Osteoblast (primary cell): ENCODE data around the gene HSCB. TPM values are rescaled to one million over a fixed set of nuclear protein-coding genes. Genes with fewer than 3 reads are reported as not detected.
"Not testable (repeated sequence)": the region's sequence is repeated elsewhere in the genome, so short reads cannot be mapped to it uniquely, and the experiment has no call there.

Experiments used
- DNase-seq: peaks from one replicate; pipeline ENCODE4 v3.0.0; 2011; ENCODE audit warnings: low spot score, mixed read lengths; ENCODE audit not compliant: insufficient read length; ENCODE audit errors: missing footprints
- H2AFZ ChIP-seq: 2 replicates; pipeline ENCODE4 v1.6.0; 2011; ENCODE audit warnings: mild to moderate bottlenecking, low read length
- H3K27ac ChIP-seq: 2 replicates; pipeline ENCODE4 v1.5.1; 2011; ENCODE audit warnings: mild to moderate bottlenecking, low read depth, low read length, moderate library complexity
- H3K27me3 ChIP-seq: 2 replicates; pipeline ENCODE4 v1.6.0; 2012; ENCODE audit warnings: mild to moderate bottlenecking, control low read depth, inconsistent platforms, low read length, moderate library complexity; ENCODE audit not compliant: insufficient read depth
- H3K36me3 ChIP-seq: 2 replicates; pipeline ENCODE4 v1.5.1; 2011; ENCODE audit warnings: mild to moderate bottlenecking, low read length, control low read depth, moderate library complexity; ENCODE audit not compliant: insufficient read depth
- H3K4me1 ChIP-seq: 2 replicates; pipeline ENCODE4 v1.5.1; 2011; ENCODE audit warnings: mild to moderate bottlenecking, low read length, control low read depth, moderate library complexity; ENCODE audit not compliant: insufficient read depth
- H3K4me2 ChIP-seq: 2 replicates; pipeline ENCODE4 v1.6.0; 2011; ENCODE audit warnings: mild to moderate bottlenecking, low read length; ENCODE audit not compliant: insufficient read depth
- H3K4me3 ChIP-seq: fragments of 200-600 bp; sonication (generic); 3 replicates; pipeline ENCODE4 v1.5.1; 2012; ENCODE audit warnings: mild to moderate bottlenecking, low read length, inconsistent platforms; ENCODE audit not compliant: insufficient read depth
- H3K79me2 ChIP-seq: 2 replicates; pipeline ENCODE4 v1.6.0; 2012; ENCODE audit warnings: mild to moderate bottlenecking, low read length, control low read depth, inconsistent platforms; ENCODE audit not compliant: insufficient read depth
- H3K9me3 ChIP-seq: 2 replicates; pipeline ENCODE4 v1.5.1; 2011; ENCODE audit warnings: low read depth, low read length, control low read depth
- H4K20me1 ChIP-seq: 2 replicates; pipeline ENCODE4 v1.6.0; 2012; ENCODE audit warnings: mild to moderate bottlenecking, low read length, control low read depth; ENCODE audit not compliant: insufficient read depth
- total RNA-seq: library from RNA; depleted of rRNA; stranded (reverse); fragments of >200 nt; gene quantifications from 2 replicates; pipeline ENCODE4 v1.2.3, GENCODE V29; 2012
- TF ChIP-seq, protein P1 (sequence below): IDR thresholded peaks from 2 replicates; pipeline ENCODE4 v1.5.1; 2011; ENCODE audit warnings: mild to moderate bottlenecking, low read depth, low read length, moderate library complexity; ENCODE audit errors: extremely low read depth

HSCB gene
- total RNA-seq, 1 donor, result 13.0 TPM

DNA sequence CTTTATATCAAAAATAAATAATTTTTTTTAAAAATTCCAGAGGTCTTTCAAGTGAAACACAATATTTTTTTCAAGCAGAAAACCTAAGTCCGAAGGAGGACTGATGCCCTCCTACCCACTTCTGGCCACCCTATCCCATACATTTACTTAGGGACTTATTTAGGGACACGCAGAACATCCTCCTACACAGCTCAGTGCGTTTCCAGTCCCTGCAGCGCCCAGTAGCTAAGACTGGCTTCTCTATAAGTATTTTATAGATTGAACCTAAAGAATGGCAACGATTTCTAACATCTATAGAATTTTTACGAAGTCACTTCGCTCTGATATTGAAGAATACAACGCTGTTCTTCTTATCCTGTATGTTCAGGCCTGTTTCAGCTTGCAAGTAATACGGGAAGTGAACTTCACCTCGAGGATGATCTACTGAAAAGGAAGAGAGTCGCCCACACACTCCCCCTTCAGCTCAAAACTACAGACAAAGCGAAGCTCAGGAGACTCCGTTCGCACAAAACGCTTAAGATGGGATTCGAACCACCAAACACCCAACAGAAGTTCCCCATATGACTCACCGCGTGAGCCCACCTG, 547 bp upstream of the HSCB start:
- Histone ChIP-seq H3K27ac (peak overlapping the region; percentile 97), H3K4me1 (peaks cover 18% of the 10 kb centered on the region)
- TF ChIP-seq, protein P1, sequence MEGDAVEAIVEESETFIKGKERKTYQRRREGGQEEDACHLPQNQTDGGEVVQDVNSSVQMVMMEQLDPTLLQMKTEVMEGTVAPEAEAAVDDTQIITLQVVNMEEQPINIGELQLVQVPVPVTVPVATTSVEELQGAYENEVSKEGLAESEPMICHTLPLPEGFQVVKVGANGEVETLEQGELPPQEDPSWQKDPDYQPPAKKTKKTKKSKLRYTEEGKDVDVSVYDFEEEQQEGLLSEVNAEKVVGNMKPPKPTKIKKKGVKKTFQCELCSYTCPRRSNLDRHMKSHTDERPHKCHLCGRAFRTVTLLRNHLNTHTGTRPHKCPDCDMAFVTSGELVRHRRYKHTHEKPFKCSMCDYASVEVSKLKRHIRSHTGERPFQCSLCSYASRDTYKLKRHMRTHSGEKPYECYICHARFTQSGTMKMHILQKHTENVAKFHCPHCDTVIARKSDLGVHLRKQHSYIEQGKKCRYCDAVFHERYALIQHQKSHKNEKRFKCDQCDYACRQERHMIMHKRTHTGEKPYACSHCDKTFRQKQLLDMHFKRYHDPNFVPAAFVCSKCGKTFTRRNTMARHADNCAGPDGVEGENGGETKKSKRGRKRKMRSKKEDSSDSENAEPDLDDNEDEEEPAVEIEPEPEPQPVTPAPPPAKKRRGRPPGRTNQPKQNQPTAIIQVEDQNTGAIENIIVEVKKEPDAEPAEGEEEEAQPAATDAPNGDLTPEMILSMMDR, result no peak

DNA sequence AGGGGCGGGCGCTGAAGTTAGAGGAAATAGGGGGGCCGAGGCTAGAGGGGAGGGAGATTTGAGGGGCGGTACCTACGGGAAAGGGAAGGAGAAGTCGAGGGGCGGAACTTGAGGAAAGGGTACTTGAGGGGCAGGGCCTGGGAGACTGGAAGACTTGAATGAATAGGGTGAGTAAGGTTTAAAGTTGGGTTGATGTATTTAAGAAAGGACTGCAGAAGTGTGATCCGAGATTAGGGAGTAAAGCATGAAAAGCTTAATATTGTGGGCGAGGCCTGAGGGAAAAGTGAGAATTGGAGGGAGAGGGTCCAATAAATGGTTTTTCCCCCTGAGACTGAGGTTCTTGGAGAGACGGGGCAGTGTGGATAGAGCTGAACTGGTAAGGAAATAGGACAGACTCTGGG, 723 bp downstream of the HSCB start:
- no peaks in the 10 kb centered on the region for H3K9me3 ChIP-seq
- peak; percentile 84 for DNase-seq
- TF ChIP-seq, protein P1, result no peak
- H3K4me1 ChIP-seq, result peaks cover 18% of the 10 kb centered on the region
- peak overlapping the region; percentile 99 for H2AFZ ChIP-seq
- H3K79me2 ChIP-seq, result peaks cover 36% of the 10 kb centered on the region
- peak overlapping the region; percentile 86 for H3K4me2 ChIP-seq
- peaks cover 35% of the 10 kb centered on the region for H3K36me3 ChIP-seq
- H3K4me3 ChIP-seq, result peak overlapping the region; percentile 99
- H3K27ac ChIP-seq, result peak overlapping the region; percentile 97
- no peaks in the 10 kb centered on the region for H4K20me1 ChIP-seq
- no peaks in the 10 kb centered on the region for H3K27me3 ChIP-seq

More for the DNA sequence above, 547 bp upstream of the HSCB start:
- Histone ChIP-seq H3K9me3 (no peaks in the 10 kb centered on the region), H3K36me3 (peaks cover 22% of the 10 kb centered on the region), H2AFZ (peak overlapping the region; percentile 99), H3K27me3 (no peaks in the 10 kb centered on the region), H3K79me2 (peaks cover 43% of the 10 kb centered on the region), H4K20me1 (no peaks in the 10 kb centered on the region), H3K4me2 (peak overlapping the region; percentile 86), H3K4me3 (peak overlapping the region; percentile 99)
- peak; percentile 39 for DNase-seq

DNA sequence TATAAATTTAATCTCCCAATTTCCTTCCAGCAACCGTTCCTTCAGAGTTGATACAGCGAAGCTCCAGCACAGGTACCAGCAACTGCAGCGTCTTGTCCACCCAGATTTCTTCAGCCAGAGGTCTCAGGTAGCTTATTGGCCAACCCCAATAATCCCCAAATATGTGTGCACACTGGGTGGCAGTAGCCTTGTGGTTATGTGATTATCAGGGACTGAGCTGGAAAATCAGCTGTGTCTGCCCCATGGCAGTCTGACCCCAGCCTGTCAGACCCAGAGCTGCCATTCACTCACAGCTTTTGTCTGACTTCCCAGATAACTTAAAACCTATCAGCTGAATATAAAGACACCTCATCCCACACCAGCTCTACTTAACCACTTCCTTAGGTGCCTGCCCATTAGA, 2.0 kb downstream of the HSCB start:
- Histone ChIP-seq H3K4me3 (no peak overlapping the region), H3K27ac (peak overlapping the region; percentile 97), H4K20me1 (no peaks in the 10 kb centered on the region), H3K27me3 (no peaks in the 10 kb centered on the region), H3K36me3 (peaks cover 40% of the 10 kb centered on the region), H2AFZ (no peak overlapping the region), H3K9me3 (no peaks in the 10 kb centered on the region), H3K4me2 (no peak overlapping the region), H3K79me2 (peaks cover 27% of the 10 kb centered on the region), H3K4me1 (peaks cover 14% of the 10 kb centered on the region)
- TF ChIP-seq, protein P1, result no peak
- no peak for DNase-seq

DNA sequence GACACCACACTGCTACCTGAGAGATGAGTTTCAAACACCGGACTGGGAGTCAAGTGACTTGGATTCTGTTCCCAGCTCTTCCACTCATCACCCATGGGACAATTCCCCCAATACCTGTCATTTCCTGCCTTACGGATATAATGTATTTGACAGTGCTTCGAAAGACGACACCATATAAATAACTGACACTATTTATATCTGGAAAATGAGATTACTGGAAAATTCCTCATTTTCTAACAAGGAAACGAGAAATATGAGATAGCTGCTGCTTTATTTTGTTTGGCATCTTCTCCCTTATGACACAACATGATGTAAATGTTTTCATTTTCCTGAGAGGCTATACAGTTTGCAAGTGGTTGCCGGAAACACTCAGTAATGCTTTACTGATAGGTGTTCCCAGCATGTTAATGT, 8.6 kb downstream of the HSCB start:
- H2AFZ ChIP-seq, result peak overlapping the region; percentile 11

DNA sequence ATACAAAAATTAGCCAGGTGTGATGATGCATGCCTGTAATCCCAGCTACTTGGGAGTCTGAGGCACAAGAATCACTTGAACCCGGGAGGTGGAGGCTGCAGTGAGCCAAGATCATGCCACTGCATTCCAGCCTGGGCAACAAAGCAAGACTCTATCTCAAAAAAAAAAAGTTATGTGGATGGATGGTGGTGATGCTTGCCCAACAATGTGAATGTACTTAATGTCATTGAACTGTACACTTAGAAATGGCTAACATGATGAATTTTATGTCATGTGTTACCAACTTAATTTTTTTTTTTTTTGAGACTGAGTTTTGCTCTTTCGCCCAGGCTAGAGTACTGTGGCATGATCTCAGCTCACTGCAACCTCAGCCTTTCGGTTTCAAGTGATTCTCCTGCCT, 12.7 kb downstream of the HSCB start:
- not testable (repeated sequence) for H3K4me3 ChIP-seq, H4K20me1 ChIP-seq, H3K27ac ChIP-seq, H2AFZ ChIP-seq, H3K4me2 ChIP-seq, DNase-seq, H3K9me3 ChIP-seq, H3K79me2 ChIP-seq, H3K27me3 ChIP-seq
- H3K36me3 ChIP-seq, result peaks cover 10% of the 10 kb centered on the region
- H3K4me1 ChIP-seq, result peaks cover 18% of the 10 kb centered on the region

More for the DNA sequence above, 8.6 kb downstream of the HSCB start:
- peak overlapping the region; percentile 68 for H3K4me2 ChIP-seq
- H4K20me1 ChIP-seq, result no peaks in the 10 kb centered on the region
- H3K4me1 ChIP-seq, result peaks cover 18% of the 10 kb centered on the region
- no peaks in the 10 kb centered on the region for H3K27me3 ChIP-seq
- no peaks in the 10 kb centered on the region for H3K9me3 ChIP-seq
- H3K79me2 ChIP-seq, result no peaks in the 10 kb centered on the region
- peak overlapping the region; percentile 92 for H3K27ac ChIP-seq
- DNase-seq, result peak; percentile 91
- H3K4me3 ChIP-seq, result peak overlapping the region; percentile 16
- TF ChIP-seq, protein P1, result no peak
- H3K36me3 ChIP-seq, result peaks cover 35% of the 10 kb centered on the region
